ENCODE results near the gene CPOX.

The CPOX gene

DNA sequence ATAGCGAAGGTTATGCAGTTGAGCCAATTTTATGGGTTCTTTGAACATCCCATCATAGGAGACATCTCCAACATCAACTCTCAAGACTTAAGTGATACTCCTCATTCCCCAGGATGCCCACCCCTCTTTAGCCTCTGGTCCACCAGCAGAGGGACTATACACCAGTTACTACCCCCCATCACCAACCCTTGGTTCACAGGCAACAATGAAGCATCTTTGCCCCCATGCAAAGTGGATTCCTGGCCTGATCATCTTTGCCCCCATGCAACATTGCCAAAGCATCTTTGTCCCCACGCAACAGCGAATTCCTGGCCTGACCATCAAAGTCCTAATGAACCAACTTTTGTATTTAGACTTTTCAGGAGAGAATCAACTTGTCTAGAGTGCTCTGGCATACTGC lies 42.6 kb downstream of the CPOX start:
- H3K79me2 ChIP-seq (ENCODE audit: insufficient read depth, low read length) = no peaks in the 10 kb centered on the region
- H3K27ac ChIP-seq (ENCODE audit: low read depth, low read length) = no peak overlapping the region
- no peak overlapping the region for H3K4me3 ChIP-seq (ENCODE audit: insufficient read depth, low read length, poor library complexity, severe bottlenecking)
- no peaks in the 10 kb centered on the region for H4K20me1 ChIP-seq (ENCODE audit: low read depth, low read length)
- peaks cover under 1% of the 10 kb centered on the region; the same call in 1 of the 2 replicates for H3F3A ChIP-seq (ENCODE audit: insufficient read depth)
- H3K9me3 ChIP-seq (ENCODE audit: insufficient read depth, low read length) = no peaks in the 10 kb centered on the region
- TF ChIP-seq CTCF (IDR thresholded peaks at IDR 0.05; ENCODE audit: insufficient read depth, low read length, poor library complexity, severe bottlenecking) (no peak), EZH2phosphoT487 (conservative IDR thresholded peaks at IDR 0.05; ENCODE audit: low read length) (no peak)
- no peak overlapping the region for H3K4me2 ChIP-seq (ENCODE audit: low read depth, low read length, poor library complexity, severe bottlenecking)
- no peaks in the 10 kb centered on the region for H3K27me3 ChIP-seq (ENCODE audit: low read length)
- no peak overlapping the region for H3K9ac ChIP-seq (ENCODE audit: low read length)
- H2AFZ ChIP-seq (ENCODE audit: low read depth, low read length, severe bottlenecking) = no peak overlapping the region
- no peaks in the 10 kb centered on the region for H3K9me2 ChIP-seq (replicated peaks; ENCODE audit: insufficient read depth, low read length)
- H3K36me3 ChIP-seq (ENCODE audit: low read length) = no peaks in the 10 kb centered on the region

GRCh38 chr3:98548544-98548943 lies 44.9 kb downstream of the CPOX start:
- TF ChIP-seq CTCF (IDR thresholded peaks at IDR 0.05; ENCODE audit: insufficient read depth, low read length, poor library complexity, severe bottlenecking) = no peak
- TF ChIP-seq EZH2phosphoT487 (conservative IDR thresholded peaks at IDR 0.05; ENCODE audit: low read length) = no peak

GRCh38 chr3:98545940-98546339 lies 47.5 kb downstream of the CPOX start:
- TF ChIP-seq CTCF (IDR thresholded peaks at IDR 0.05; ENCODE audit: insufficient read depth, low read length, poor library complexity, severe bottlenecking) (no peak), EZH2phosphoT487 (conservative IDR thresholded peaks at IDR 0.05; ENCODE audit: low read length) (no peak)

More at GRCh38 chr3:98548544-98548943, 44.9 kb downstream of the CPOX start:
- H2AFZ ChIP-seq (ENCODE audit: low read depth, low read length, severe bottlenecking) = no peak overlapping the region
- no peaks in the 10 kb centered on the region for H3K36me3 ChIP-seq (ENCODE audit: low read length)
- H3K9ac ChIP-seq (ENCODE audit: low read length) = no peak overlapping the region
- peaks cover 4% of the 10 kb centered on the region; the same call in 1 of the 2 replicates for H3F3A ChIP-seq (ENCODE audit: insufficient read depth)
- H3K4me2 ChIP-seq (ENCODE audit: low read depth, low read length, poor library complexity, severe bottlenecking) = no peak overlapping the region
- H3K4me3 ChIP-seq (ENCODE audit: insufficient read depth, low read length, poor library complexity, severe bottlenecking) = no peak overlapping the region
- H3K79me2 ChIP-seq (ENCODE audit: insufficient read depth, low read length) = no peaks in the 10 kb centered on the region
- no peaks in the 10 kb centered on the region for H4K20me1 ChIP-seq (ENCODE audit: low read depth, low read length)
- H3K27me3 ChIP-seq (ENCODE audit: low read length) = no peaks in the 10 kb centered on the region
- no peaks in the 10 kb centered on the region for H3K9me3 ChIP-seq (ENCODE audit: insufficient read depth, low read length)
- no peaks in the 10 kb centered on the region for H3K9me2 ChIP-seq (replicated peaks; ENCODE audit: insufficient read depth, low read length)
- no peak overlapping the region for H3K27ac ChIP-seq (ENCODE audit: low read depth, low read length)

More at GRCh38 chr3:98545940-98546339, 47.5 kb downstream of the CPOX start:
- peak overlapping the region; percentile 28 for H3K4me2 ChIP-seq (ENCODE audit: low read depth, low read length, poor library complexity, severe bottlenecking)
- H3F3A ChIP-seq (ENCODE audit: insufficient read depth) = peaks cover 5% of the 10 kb centered on the region
- no peak overlapping the region for H3K27ac ChIP-seq (ENCODE audit: low read depth, low read length)
- no peak overlapping the region for H3K9ac ChIP-seq (ENCODE audit: low read length)
- no peaks in the 10 kb centered on the region for H3K27me3 ChIP-seq (ENCODE audit: low read length)
- no peak overlapping the region for H2AFZ ChIP-seq (ENCODE audit: low read depth, low read length, severe bottlenecking)
- H3K9me3 ChIP-seq (ENCODE audit: insufficient read depth, low read length) = no peaks in the 10 kb centered on the region
- no peaks in the 10 kb centered on the region for H3K36me3 ChIP-seq (ENCODE audit: low read length)
- H3K79me2 ChIP-seq (ENCODE audit: insufficient read depth, low read length) = no peaks in the 10 kb centered on the region
- H4K20me1 ChIP-seq (ENCODE audit: low read depth, low read length) = no peaks in the 10 kb centered on the region
- H3K4me3 ChIP-seq (ENCODE audit: insufficient read depth, low read length, poor library complexity, severe bottlenecking) = no peak overlapping the region
- H3K9me2 ChIP-seq (replicated peaks; ENCODE audit: insufficient read depth, low read length) = no peaks in the 10 kb centered on the region
